ENCODE results near the gene PTPRT.

The PTPRT gene

GRCh38 chr20:43006651-43007375 lies 182.9 kb downstream of the PTPRT start:
- in situ Hi-C loops (cut with MboI; ENCODE audit: low sequenced_read_pairs, unreplicated experiment): no loop called here
- DNase-seq (ENCODE audit: low spot score): no peak
- TF ChIP-seq CTCF (IDR thresholded peaks at IDR 0.05; ENCODE audit: borderline replicate concordance, control extremely low read depth, extremely low read depth, insufficient read depth, missing control alignments): no peak

- DNase-seq (ENCODE audit: low spot score): no peak
- in situ Hi-C loops (cut with MboI; ENCODE audit: low sequenced_read_pairs, unreplicated experiment): no loop called here
- no peak for TF ChIP-seq CTCF (IDR thresholded peaks at IDR 0.05; ENCODE audit: borderline replicate concordance, control extremely low read depth, extremely low read depth, insufficient read depth, missing control alignments)
These were observed 186.3 kb downstream of the PTPRT start for GRCh38 chr20:43003318-43003944.

GRCh38 chr20:42996141-42996540 lies 193.6 kb downstream of the PTPRT start:
- in situ Hi-C loops (cut with MboI; ENCODE audit: low sequenced_read_pairs, unreplicated experiment): no loop called here
- no peak for TF ChIP-seq CTCF (IDR thresholded peaks at IDR 0.05; ENCODE audit: borderline replicate concordance, control extremely low read depth, extremely low read depth, insufficient read depth, missing control alignments)

GRCh38 chr20:42988319-42988718 lies 201.4 kb downstream of the PTPRT start:
- TF ChIP-seq CTCF (IDR thresholded peaks at IDR 0.05; ENCODE audit: borderline replicate concordance, control extremely low read depth, extremely low read depth, insufficient read depth, missing control alignments): no peak
- no peak for DNase-seq (ENCODE audit: low spot score)
- in situ Hi-C loops (cut with MboI; ENCODE audit: low sequenced_read_pairs, unreplicated experiment): no loop called here

More at GRCh38 chr20:42996141-42996540, 193.6 kb downstream of the PTPRT start:
- no peak for DNase-seq (ENCODE audit: low spot score)

- no peak for DNase-seq (ENCODE audit: low spot score)
- no peak for TF ChIP-seq CTCF (IDR thresholded peaks at IDR 0.05; ENCODE audit: borderline replicate concordance, control extremely low read depth, extremely low read depth, insufficient read depth, missing control alignments)
- in situ Hi-C loops (cut with MboI; ENCODE audit: low sequenced_read_pairs, unreplicated experiment): no loop called here
These were observed 202.2 kb downstream of the PTPRT start for GRCh38 chr20:42987376-42988114.

GRCh38 chr20:42986143-42986773 lies 203.4 kb downstream of the PTPRT start:
- DNase-seq (ENCODE audit: low spot score): no peak
- in situ Hi-C loops (cut with MboI; ENCODE audit: low sequenced_read_pairs, unreplicated experiment): no loop called here
- TF ChIP-seq CTCF (IDR thresholded peaks at IDR 0.05; ENCODE audit: borderline replicate concordance, control extremely low read depth, extremely low read depth, insufficient read depth, missing control alignments): no peak

Measured in GM13976 (cell line).